OCI-LY1 (cell line): ENCODE data around the gene TRMU.
"Not testable (repeated sequence)": the region's sequence is repeated elsewhere in the genome, so short reads cannot be mapped to it uniquely, and the experiment has no call there.

ENCODE experiments used
- H2AFZ ChIP-seq: fragments of 200-600 bp; sonication (generic), shearing (Covaris generic); 2 replicates; pipeline ENCODE4 v1.6.0; 2014; ENCODE audit warnings: antibody characterized with exemption, mild to moderate bottlenecking, low read length
- H3F3A ChIP-seq: fragments of 200-600 bp; sonication (generic), shearing (Covaris generic); 2 replicates; pipeline ENCODE4 v1.6.0; 2014; ENCODE audit warnings: mild to moderate bottlenecking, antibody characterized with exemption, low read length, moderate library complexity; ENCODE audit not compliant: insufficient read depth
- H3K27ac ChIP-seq: fragments of 200-600 bp; sonication (generic); 2 replicates; pipeline ENCODE4 v1.5.1; 2014; ENCODE audit warnings: low read length, mixed run types, mild to moderate bottlenecking, low read depth; ENCODE audit not compliant: poor library complexity, severe bottlenecking
- H3K27me3 ChIP-seq: fragments of 200-600 bp; sonication (generic); 2 replicates; pipeline ENCODE4 v1.6.0; 2014; ENCODE audit warnings: antibody characterized with exemption, mild to moderate bottlenecking, low read length, moderate library complexity; ENCODE audit not compliant: insufficient read depth
- H3K36me3 ChIP-seq: fragments of 200-600 bp; sonication (generic); 2 replicates; pipeline ENCODE4 v1.6.1; 2014; ENCODE audit warnings: mild to moderate bottlenecking, antibody characterized with exemption, low read length, moderate library complexity, mixed read lengths; ENCODE audit not compliant: insufficient read depth
- H3K4me1 ChIP-seq: fragments of 200-600 bp; sonication (generic); 2 replicates; pipeline ENCODE4 v1.5.1; 2014; ENCODE audit warnings: mild to moderate bottlenecking, low read length, moderate library complexity; ENCODE audit not compliant: insufficient read depth, severe bottlenecking
- H3K4me2 ChIP-seq: fragments of 200-600 bp; sonication (generic), shearing (Covaris generic); 2 replicates; pipeline ENCODE4 v1.6.1; 2014; ENCODE audit warnings: low read length
- H3K4me3 ChIP-seq: fragments of 200-600 bp; sonication (generic); 2 replicates; pipeline ENCODE4 v1.5.1; 2014; ENCODE audit warnings: low read length, low read depth, mild to moderate bottlenecking, mixed read lengths; ENCODE audit not compliant: poor library complexity, severe bottlenecking
- H3K79me2 ChIP-seq: fragments of 200-600 bp; shearing (Covaris generic); 2 replicates; pipeline ENCODE4 v1.6.1; 2016; ENCODE audit warnings: mixed run types, low read length, mixed read lengths; ENCODE audit not compliant: insufficient read depth
- H3K9ac ChIP-seq: fragments of 200-600 bp; sonication (generic), shearing (Covaris generic); 2 replicates; pipeline ENCODE4 v1.6.1; 2014; ENCODE audit warnings: mild to moderate bottlenecking, low read length, mixed read lengths
- H3K9me2 ChIP-seq: fragments of 200-600 bp; sonication (generic), shearing (Covaris generic); 2 replicates; pipeline ENCODE4 v1.6.1; 2014; ENCODE audit warnings: low read depth, mild to moderate bottlenecking, low read length, mixed read lengths
- H3K9me3 ChIP-seq: fragments of 200-600 bp; shearing (Covaris generic); 2 replicates; pipeline ENCODE4 v1.6.1; 2014; ENCODE audit warnings: low read length, mixed read lengths
- H4K20me1 ChIP-seq: fragments of 200-600 bp; sonication (generic), shearing (Covaris generic); 2 replicates; pipeline ENCODE4 v1.6.0; 2016; ENCODE audit warnings: mild to moderate bottlenecking, low read length; ENCODE audit not compliant: insufficient read depth
- EZH2 ChIP-seq: fragments of 200-600 bp; sonication (generic), shearing (Covaris generic); IDR thresholded peaks from 2 replicates; pipeline ENCODE4 v1.8.0; 2017; ENCODE audit warnings: borderline replicate concordance, mixed run types, mild to moderate bottlenecking, antibody characterized with exemption, low read length, moderate library complexity, mixed read lengths
- TF ChIP-seq, protein P1 (sequence below): fragments of 200-600 bp; sonication (generic), shearing (Covaris generic); IDR thresholded peaks from 2 replicates; pipeline ENCODE4 v1.5.1; 2017; ENCODE audit warnings: mild to moderate bottlenecking, antibody characterized with exemption, low read length, moderate library complexity, mixed read lengths

Gene TRMU

DNA sequence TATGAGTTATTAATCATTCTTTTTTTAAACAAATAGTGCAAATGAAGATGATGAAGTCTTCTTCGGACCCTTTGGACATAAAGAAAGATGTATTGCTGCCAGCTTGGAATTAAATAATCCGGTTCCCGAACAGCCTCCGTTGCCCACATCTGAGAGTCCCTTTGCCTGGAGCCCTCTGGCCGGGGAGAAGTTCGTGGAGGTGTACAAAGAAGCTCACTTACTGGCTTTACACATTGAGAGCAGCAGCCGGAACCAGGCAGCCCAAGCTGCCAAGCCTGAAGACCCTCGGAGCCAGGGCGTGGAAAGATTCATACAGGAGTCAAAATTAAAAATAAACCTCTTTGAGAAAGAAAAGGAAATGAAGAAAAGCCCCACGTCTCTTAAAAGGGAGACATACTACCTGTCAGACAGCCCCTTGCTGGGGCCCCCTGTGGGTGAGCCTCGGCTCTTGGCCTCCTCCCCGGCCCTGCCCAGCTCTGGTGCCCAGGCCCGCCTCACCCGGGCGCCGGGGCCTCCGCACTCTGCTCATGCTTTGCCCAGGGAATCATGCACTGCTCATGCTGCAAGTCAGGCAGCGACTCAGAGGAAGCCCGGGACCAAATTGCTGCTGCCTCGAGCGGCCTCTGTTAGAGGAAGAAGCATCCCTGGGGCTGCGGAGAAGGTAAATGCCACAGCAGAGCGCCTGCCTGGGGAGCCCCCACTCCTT is 27.1 kb upstream of the TRMU start:
- Histone ChIP-seq H3F3A (no peaks in the 10 kb centered on the region), H3K79me2 (peaks cover 33% of the 10 kb centered on the region), H4K20me1 (no peaks in the 10 kb centered on the region), H3K27ac (no peak overlapping the region), H3K9ac (no peak overlapping the region), H3K36me3 (peaks cover 72% of the 10 kb centered on the region), H2AFZ (no peak overlapping the region), H3K9me2 (no peaks in the 10 kb centered on the region), H3K4me2 (no peak overlapping the region), H3K4me1 (no peaks in the 10 kb centered on the region), H3K27me3 (no peaks in the 10 kb centered on the region), H3K4me3 (no peak overlapping the region), H3K9me3 (no peaks in the 10 kb centered on the region)
- no peak for TF ChIP-seq EZH2
- TF ChIP-seq, protein P1, sequence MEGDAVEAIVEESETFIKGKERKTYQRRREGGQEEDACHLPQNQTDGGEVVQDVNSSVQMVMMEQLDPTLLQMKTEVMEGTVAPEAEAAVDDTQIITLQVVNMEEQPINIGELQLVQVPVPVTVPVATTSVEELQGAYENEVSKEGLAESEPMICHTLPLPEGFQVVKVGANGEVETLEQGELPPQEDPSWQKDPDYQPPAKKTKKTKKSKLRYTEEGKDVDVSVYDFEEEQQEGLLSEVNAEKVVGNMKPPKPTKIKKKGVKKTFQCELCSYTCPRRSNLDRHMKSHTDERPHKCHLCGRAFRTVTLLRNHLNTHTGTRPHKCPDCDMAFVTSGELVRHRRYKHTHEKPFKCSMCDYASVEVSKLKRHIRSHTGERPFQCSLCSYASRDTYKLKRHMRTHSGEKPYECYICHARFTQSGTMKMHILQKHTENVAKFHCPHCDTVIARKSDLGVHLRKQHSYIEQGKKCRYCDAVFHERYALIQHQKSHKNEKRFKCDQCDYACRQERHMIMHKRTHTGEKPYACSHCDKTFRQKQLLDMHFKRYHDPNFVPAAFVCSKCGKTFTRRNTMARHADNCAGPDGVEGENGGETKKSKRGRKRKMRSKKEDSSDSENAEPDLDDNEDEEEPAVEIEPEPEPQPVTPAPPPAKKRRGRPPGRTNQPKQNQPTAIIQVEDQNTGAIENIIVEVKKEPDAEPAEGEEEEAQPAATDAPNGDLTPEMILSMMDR: no peak

DNA sequence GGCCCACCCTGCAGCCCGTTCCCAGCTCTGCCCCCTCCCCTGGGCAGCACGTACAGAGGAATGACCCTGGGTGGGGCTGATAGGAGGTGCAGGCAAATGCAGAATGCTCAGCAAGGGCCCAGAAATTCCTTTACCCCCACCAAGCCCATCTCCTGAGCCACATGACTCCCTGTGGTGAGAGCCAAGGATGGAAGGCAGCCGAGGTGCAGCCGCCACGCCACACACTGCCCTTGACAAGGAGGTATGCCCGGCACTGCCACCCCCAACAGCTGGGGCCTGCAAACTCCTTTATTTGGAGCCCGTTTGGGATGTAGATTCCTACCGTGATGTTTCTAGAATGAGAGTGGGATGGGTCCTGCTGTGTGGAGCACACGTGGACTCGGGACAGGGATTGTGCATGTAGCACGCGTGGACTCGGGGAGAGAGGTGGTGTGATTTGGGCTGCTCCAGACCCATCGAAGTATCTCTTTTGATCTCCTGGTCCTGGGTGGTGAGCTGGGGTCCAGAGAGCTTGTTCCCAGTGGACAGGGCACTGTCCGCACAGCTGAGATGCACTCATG is 25.9 kb upstream of the TRMU start:
- peaks cover 22% of the 10 kb centered on the region for H3K79me2 ChIP-seq
- no peaks in the 10 kb centered on the region for H3K9me3 ChIP-seq
- no peaks in the 10 kb centered on the region for H3K27me3 ChIP-seq
- H3F3A ChIP-seq: no peaks in the 10 kb centered on the region
- H4K20me1 ChIP-seq: no peaks in the 10 kb centered on the region
- H3K9ac ChIP-seq: no peak overlapping the region
- H3K4me3 ChIP-seq: no peak overlapping the region
- no peaks in the 10 kb centered on the region for H3K4me1 ChIP-seq
- TF ChIP-seq, protein P1: no peak
- no peak for TF ChIP-seq EZH2
- H3K9me2 ChIP-seq: no peaks in the 10 kb centered on the region
- H3K36me3 ChIP-seq: peaks cover 69% of the 10 kb centered on the region
- no peak overlapping the region for H3K4me2 ChIP-seq
- H3K27ac ChIP-seq: no peak overlapping the region
- no peak overlapping the region for H2AFZ ChIP-seq

DNA sequence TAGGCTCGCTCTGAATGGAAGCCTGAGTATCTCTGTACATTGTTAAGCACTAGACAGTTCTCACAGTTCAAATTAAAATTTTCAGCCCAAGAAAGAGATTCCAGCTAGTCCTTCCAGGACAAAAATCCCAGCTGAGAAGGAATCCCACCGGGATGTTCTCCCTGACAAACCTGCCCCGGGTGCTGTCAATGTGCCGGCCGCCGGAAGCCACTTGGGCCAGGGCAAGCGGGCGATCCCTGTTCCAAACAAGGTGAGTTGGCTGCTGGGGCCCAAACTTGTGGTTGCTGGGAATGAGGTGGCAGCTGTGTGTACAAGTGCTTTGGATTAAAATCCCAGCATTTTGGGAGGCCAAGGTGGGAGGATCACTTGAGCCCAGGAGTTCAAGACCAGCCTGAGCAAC is 23.5 kb upstream of the TRMU start:
- H3K27ac ChIP-seq: no peak overlapping the region
- H3K9ac ChIP-seq: no peak overlapping the region
- TF ChIP-seq, protein P1: no peak
- TF ChIP-seq EZH2: no peak
- no peaks in the 10 kb centered on the region for H3K9me3 ChIP-seq
- H3K4me1 ChIP-seq: no peaks in the 10 kb centered on the region
- no peak overlapping the region for H3K4me2 ChIP-seq
- H3K27me3 ChIP-seq: no peaks in the 10 kb centered on the region
- H4K20me1 ChIP-seq: no peaks in the 10 kb centered on the region
- no peaks in the 10 kb centered on the region for H3F3A ChIP-seq
- no peak overlapping the region for H3K4me3 ChIP-seq
- H3K9me2 ChIP-seq: no peaks in the 10 kb centered on the region
- H3K36me3 ChIP-seq: peaks cover 78% of the 10 kb centered on the region
- H3K79me2 ChIP-seq: peaks cover 3% of the 10 kb centered on the region; the same call in 1 of the 2 replicates
- H2AFZ ChIP-seq: no peak overlapping the region

DNA sequence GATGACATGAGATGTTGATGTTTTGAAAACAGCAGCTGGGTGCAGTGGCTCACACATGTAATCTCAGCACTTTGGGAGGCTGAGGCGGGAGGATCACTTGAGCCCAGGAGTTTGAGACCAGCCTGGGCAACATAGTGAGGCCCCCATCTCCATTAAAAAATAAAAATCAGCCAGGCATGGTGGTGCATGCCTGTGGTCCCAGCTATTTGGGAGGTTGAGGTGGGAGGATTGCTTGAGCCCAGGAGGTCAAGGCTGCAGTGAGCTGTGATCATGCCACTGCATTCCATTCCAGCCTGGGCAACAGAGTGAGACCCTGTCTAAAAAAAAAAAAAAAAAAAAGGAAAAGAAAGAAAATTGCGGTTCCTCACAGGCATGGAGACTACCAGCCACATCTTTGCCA is 22.7 kb upstream of the TRMU start:
- not testable (repeated sequence) for H3K79me2 ChIP-seq, H3K27ac ChIP-seq, H3F3A ChIP-seq, H4K20me1 ChIP-seq, H3K9me3 ChIP-seq, H3K4me3 ChIP-seq, H3K9me2 ChIP-seq, H3K4me2 ChIP-seq, H3K4me1 ChIP-seq, H3K9ac ChIP-seq, H2AFZ ChIP-seq, H3K27me3 ChIP-seq
- H3K36me3 ChIP-seq: peaks cover 85% of the 10 kb centered on the region
